GM19468 (cell line): ENCODE data around the gene MALRD1.

ENCODE experiments used
- ATAC-seq: cut with Tn5 transposase; IDR thresholded peaks from one replicate; pipeline ENCODE4 v1.9.1; 2021; ENCODE audit warnings: mild to moderate bottlenecking, moderate library complexity, moderate number of reproducible peaks; ENCODE audit not compliant: unreplicated experiment; ENCODE audit errors: extremely low read depth

The MALRD1 gene

DNA sequence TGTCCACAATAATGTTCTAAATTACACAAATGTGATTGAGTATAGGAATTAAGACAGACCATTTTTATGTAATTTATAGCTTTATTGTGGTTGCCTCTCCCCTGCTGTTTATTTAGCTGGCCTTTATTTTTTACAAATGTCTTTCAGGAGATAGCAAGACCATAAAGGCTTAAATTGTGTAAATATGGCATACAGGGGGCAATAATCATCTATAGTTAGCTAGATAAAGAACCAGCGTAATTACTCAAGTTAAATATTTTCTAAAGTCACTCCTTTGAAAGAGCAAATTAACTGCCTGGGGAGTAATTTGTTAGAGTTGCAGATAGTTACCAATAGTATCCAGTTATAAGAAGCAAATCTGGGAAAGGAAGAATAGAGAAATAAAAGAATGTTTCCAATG, at the start of gene MALRD1:
TSS of gene MALRD1 (plus strand) at position 313 of the 400 bp plus-strand sequence. CDS start 138 bp downstream, outside the sequence.
- ATAC-seq = no peak

DNA sequence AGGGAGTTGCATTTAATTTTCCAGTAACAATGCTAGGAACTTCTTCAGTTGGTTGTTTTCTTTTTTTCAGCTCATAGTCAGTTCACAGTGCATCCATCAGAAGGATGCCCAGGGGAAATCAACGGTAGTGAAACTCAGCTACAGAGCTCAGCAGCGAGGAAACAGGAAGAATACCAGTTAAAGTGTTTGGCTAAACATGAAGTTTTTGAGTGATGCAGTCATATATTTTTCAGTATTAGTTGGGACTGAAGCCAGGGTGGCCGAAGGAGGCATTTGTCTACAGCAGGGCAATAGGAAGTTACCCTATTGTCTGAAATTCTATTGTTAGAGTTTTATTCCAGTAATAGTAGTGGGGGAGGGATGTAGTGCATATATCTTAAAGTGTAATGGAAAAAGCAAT, 45.3 kb upstream of the MALRD1 start:
- no peak for ATAC-seq

DNA sequence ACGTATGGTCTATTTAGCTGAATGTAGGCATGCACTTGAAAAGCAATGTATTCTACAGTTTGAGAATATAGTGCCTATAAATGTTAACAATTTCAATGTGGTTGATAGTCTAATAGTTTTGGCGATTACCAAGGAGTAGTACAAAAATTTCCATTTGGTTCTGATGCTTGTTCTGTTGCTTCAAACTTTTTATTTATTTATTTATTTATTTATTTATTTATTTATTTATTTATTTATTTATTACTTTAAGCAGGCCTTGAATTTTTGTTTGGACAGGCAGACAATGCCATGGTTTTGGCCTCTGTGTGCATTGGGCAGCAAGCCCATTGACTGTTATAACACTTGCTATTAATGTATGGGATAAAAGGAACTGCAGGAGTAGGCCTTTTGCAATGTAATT, 36.5 kb upstream of the MALRD1 start:
- ATAC-seq = no peak

DNA sequence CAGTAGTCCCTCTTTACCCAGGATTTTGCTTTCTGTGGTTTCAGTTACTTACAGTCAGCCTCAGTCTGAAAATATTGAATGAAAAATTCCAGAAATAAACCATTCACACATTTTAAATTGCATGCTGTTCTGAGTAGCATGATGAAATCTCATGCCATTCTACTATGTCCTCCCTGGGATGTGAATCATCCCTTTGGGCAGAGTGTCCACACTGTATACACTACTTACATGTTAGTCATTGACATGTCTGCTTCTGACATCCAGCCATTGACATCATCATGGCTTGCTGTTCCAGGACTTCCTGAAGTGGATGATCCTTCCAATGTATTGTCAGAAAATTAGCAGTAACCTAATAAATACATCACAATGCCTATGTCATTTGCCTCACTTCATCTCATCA, 34.6 kb upstream of the MALRD1 start:
- no peak for ATAC-seq

DNA sequence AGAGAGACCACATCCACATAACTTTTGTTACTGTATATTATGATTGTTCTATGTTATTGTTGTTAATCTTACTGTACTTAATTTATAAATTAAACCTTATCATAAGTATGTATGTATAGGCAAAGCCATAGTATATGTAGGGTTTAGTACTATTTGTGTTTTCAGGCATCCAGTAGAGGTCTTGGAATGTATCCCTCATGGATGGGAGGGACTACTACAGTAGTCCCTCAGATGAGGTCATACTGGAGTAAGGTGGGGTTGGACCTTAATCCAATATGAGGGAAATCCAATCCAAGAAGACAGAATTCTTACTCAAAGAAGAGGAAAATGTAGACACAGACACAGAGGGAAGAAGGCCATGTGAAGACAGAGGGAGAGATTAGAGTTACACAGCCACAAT, 34.1 kb upstream of the MALRD1 start:
- no peak for ATAC-seq

DNA sequence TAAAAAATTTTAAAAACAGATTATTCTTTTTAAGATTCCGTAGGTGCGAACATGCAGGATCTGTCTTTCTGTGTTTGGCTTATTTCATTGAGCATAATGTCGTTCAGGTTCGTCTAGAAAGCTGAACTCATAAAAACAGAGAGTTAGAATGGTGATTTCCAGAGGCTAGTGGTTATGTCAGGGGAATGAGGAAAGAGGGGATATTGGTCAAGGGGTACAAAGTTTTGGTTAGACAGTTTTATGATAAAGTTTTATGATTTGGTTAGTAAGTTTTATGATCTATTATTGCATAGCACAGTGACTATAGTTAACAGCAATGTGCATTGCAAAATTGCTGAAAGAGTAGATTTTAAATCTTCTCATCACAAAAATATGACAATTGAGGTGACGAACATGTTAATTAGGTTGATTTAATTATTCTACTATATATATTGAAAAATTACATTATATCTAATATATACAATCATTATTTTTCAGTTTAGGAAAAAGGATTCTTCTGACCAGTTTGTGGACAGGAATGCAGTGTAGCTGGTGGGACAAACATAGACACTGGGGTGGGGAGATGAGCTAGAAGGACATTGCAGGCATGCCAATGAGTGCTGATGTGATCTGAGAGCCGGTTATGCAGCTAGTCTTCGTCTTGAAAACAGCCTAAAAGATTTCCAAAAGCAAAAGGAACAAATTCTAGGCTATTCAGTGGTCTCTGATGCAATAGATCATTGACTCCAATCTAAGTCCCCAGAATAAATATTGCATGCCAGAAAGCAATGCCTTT, 31.3 kb upstream of the MALRD1 start:
- ATAC-seq = no peak

DNA sequence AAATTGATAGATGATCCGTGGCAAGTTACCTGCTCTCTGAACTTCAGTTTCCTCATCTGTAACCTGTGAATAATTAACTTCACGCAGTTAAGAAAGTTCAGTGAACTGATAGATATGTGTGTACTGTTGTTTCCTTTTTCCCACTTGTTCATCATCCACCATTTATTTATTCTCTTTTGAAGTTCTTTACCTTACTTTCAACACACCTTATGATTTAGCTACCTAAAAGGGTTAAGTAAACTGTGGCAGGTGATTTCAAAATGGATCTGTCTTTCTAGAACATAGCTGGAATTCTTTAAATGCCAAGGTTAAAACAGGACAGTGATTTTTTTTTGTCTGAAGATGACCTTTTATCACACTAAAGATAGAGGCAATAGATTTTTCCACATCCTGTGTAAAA, 27.4 kb upstream of the MALRD1 start:
- no peak for ATAC-seq

DNA sequence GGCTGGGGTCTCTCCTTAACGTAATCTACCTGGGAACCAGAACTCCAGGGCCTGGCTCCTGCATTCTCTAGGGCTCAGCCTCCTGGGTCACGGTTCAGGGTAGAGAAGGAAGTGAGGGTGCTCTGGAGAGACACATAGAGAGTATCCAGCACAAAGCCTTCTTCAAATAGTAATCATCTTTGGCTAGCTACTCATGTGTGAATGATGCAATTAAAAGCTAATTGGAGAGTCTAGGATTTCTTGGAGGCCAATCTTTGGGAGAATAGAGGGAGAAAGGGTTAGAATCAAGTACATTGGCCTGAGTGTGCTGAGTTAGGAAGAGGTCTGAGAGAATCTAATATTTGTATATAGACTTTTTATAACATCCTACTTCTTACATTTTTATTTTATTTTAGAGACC, 24.0 kb upstream of the MALRD1 start:
- ATAC-seq = no peak

DNA sequence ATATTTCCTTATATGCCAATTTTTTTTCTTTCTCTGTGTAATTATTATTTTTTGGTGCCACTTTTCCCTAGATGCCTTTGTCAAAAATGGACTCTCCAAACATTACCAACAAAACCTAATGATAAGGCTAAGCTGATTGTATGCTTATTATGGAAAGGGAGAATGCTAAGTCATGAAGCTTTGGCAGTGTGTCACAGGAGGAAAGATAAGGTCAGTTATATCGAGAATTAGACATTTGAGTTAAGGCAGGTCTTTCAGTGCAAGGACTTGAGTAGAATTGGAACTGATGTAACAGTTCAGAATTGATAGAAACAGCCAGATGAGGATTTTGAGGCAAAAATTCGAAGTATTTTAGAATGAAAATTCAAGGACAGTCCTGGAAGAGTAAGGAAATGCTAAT, 16.8 kb upstream of the MALRD1 start:
- ATAC-seq = no peak

DNA sequence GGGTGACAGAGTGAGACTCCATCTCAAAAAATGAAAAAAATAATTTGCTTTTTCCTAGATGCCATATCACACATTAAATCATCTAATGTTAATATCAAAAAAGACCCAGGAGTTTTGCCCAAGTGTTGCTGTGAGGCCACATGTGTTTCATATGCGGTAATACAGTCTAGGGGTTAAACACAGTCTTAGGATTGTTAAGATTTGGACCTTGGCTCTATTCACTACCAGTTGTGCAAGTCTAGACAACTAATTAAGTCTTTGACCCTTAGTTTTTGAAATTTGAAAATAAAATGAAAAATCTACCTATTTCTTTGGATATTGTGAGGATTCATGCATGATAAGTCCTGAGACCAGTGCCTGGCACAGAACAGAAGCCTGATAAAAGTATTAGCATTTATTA, 14.9 kb upstream of the MALRD1 start:
- ATAC-seq = no peak

DNA sequence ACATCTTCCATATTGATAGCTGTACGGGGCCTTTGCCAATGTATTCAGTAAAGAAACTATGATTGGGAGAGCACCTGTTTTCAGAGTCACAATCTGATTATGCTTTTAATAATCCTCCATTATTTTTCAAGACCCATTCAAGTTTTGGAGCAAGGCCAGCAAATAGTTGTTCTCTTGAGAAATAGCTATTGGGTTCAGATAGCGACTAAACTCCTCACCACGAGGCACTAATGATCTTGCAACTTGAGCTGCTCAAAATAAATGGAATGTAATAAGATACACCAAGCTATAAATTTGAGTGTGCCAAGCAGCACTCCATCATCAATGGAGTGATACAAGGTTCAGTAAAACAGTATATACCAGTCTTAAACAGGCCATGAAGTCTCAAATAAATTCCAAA, 7.4 kb upstream of the MALRD1 start:
- no peak for ATAC-seq

DNA sequence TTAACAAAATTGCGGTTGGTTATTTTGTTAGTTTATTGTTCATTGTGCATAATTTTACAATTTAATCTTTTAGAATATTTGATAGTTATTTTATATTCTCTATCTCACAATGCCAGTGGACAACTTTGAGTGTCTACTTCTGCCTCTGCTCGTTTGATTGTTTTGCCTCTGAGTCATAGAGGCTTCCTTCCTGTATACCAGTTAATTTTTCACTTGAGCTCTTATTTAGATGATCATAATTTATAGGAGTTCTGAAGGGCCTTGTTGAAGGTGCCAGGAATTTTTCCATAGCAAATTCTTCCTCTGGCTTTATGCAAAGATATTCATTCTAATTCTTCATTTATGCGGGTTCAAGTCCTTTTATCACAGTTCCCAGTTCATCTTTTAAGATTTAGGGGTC, 5.2 kb upstream of the MALRD1 start:
- no peak for ATAC-seq

DNA sequence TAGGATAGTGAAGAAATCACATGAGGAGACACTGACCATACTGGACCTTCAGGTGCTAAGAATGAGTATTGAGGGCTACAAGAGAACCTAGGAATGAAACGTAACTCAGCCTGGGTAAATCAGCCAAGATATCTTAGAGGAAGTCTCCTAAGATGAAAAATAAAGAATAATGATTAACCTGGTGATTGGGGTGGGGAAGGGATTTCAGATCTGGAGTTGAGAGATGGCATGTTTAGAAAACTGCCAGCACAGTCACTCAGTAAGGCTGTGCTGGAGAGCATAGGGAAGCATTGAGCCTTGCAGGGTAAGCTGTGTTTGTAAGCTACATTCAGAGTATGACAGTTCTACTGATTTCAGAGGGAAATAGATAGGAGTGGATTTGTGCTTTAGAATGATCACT, 1.9 kb upstream of the MALRD1 start:
- no peak for ATAC-seq

DNA sequence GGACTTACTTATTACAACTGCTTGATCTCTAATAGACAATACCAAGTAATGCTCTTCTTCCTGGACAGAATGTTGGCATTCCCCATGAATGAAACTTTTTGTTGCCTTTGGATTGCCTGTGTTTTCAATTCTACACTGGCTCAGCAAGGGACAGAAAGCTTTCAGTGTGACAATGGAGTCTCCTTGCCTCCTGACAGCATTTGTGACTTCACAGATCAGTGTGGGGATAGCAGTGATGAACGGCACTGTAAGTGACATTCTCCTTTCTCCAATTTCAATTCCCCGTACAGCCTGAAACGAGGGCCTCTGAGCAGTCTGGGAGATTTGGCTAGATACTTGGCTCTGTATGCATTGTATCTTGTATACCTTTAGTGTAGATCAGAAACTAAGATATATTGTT, 290 bp downstream of the MALRD1 start:
- no peak for ATAC-seq

DNA sequence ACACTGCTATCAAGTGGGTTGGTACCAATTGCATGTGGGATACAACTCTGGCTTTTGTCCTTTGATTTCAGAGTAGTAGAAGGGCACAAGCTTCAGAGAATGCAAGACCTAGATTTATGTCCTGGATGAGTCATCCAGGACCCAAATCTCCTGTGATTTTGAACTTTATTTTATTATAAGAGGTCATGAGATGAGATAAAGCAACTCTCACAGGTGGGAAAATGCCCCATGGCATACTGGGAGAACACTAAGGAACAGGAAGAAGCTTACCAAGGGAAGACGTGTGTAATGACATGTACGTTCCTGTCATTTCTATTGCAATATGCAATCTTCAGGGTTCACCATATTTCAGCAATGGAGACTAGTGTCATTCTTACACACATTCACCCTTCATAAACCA, 966 bp downstream of the MALRD1 start:
- ATAC-seq = no peak

DNA sequence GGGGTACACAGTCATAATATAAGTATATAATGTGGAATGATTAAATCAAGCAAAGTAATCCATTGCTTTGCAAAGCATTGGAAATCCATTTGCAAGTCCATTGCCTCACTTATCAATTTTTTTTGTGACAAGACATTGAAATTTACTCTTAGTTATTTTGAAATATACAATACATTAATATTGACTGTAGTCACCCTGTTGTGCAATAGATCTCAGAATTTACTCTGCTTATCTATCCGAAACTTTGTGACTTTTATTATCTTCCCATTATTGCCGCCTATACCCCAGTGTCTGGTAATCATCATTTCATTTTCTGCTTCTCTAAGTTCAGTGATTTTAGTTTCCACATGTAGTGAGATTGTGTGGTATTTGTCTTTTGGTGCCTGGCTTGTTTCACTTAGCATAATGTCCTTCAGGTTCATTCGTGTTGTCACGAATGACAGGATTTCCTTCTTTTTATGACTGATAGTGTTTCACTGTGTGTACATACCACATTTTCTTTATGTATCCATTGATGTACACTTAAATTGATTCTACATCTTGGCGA, 5.8 kb downstream of the MALRD1 start:
- no peak for ATAC-seq

DNA sequence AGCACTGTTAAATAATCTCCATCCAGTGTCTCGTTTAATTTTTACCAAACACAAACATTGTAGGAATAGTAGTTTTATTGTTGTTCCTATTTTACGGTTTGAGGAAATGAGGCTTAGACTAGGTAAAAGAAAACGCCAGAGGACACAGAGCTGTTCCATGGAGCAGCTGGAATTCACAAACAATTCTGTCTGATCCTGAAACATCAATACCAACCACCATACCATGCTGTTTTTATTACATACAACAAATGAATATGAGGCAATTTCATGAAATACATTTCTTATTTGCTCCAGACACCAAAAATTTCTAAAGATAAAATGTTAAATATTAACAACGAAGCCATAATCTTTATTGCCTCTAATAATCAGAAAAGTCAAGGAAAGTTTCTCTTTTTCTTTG, 9.4 kb downstream of the MALRD1 start:
- no peak for ATAC-seq

DNA sequence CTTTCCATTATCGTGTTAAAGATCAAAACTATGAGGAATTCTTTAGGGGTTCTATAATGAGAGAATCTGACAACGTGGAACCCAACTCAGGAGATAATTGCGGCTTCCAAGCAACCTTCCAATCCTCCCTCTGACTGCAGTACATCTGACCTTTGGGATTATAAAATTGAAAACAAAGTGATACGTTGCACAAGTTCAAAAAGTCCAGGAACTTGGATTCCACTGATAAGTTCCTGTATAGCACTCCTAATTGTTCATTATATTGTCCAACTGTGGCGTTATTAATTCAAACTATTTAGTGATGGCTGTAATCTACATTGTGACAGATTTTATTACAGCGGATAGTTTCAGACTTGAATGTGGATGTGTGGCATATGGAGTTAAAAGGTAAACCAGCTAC, 15.4 kb downstream of the MALRD1 start:
- ATAC-seq = no peak

DNA sequence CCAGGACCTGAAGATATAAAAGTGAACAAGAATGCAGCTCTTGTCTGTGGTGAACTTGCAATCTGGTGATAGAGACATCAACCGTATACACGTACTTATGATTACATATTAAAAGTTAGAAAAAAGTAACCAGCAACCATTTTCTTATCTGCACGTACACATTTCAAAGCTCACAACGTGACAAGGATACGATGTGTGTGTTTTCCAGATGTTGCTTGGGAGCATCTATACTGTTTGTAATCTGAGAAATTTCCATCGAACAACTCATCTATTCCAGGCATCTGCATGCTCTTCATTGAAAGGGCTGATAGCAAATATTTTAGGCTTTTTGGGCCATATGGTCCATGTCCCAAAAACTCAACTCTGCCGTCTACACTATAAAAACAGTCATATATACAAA, 23.3 kb downstream of the MALRD1 start:
- ATAC-seq = no peak

DNA sequence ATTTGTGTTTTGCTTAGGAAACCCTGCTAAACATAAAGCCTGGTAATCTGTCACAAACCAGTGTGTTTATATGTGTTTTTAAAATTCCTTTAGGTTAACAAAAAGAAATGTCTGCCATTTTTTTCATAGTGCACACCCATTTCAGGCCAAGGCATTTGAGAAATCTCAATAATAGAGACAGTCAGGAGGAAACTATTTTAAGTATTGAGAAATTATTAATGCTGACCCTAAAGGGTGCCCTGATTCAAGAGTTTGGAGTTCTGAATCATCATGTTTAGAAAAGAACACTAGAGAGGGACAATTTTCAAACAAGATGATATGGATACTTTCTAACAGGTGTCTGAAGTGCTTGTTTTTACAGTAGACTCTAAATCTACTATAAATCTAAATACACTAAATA, 28.7 kb downstream of the MALRD1 start:
- no peak for ATAC-seq

DNA sequence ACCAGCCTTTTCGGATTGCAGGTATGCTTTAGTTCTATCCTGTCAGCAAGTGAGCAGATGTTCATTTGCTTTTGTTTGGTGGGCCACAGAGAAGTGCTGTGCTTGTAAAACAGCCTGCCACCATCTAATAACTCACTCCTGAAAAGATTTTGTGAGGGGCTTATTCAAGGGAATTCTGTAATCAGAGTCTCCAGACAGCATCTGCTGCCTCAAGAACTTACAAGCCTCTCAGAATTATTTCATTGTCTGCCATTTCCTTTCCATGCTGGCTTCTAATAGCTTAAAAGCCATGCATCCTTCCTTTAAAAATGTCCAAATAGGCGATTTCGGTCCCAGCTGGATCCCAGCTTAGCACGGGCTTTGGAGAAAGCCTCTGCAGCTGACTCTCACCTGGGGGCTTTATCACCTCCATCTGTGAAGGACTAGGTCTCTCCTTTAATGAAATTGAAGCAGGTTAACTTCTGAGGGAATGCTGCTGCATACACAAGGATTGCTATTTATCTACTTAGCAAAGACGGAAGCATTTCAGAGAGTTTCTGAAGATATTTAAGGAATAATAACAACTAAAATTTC, 48.0 kb downstream of the MALRD1 start:
- no peak for ATAC-seq

DNA sequence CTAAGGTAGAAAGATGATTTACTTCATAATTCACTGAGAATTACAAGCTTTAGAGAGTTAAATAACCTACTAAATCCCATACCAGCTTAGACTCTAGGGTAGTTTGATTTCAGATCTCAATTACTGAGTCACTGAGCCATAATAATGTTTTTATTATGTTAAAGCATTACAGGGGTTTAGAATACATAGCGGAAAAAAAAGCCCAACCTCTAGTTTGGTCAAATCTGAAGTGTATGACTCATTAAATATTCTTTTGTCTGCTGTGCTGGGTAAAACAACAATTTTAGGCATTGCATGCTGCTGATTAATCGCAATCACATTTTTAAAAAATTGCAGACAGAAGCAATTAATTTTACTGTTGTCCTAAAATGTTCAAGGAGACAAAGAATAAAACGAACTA, 48.5 kb downstream of the MALRD1 start:
- no peak for ATAC-seq
